GM19324 (cell line): ENCODE results near the gene ZER1.
"Not testable (repeated sequence)": the region's sequence is repeated elsewhere in the genome, so short reads cannot be mapped to it uniquely, and the experiment has no call there.

Experiments
- ATAC-seq: cut with Tn5 transposase; IDR thresholded peaks from one replicate; pipeline ENCODE4 v1.9.1; 2021; ENCODE audit warnings: mild to moderate bottlenecking, moderate library complexity; ENCODE audit not compliant: unreplicated experiment, low FRiP score

The ZER1 gene

GRCh38 chr9:128771745-128772519, at the start of gene ZER1:
Gene ZER1, minus strand, starts transcription at chr9:128771927. Its CDS starts 16,362 bp downstream, at chr9:128755565.
- peak; percentile 91 for ATAC-seq

GRCh38 chr9:128820665-128821583, 49.2 kb upstream of the ZER1 start:
- no peak for ATAC-seq

- ATAC-seq, result no peak
Measured at GRCh38 chr9:128819716-128820664, 48.3 kb upstream of the ZER1 start.

GRCh38 chr9:128818839-128819715, 47.4 kb upstream of the ZER1 start:
- ATAC-seq, result peak; percentile 39

DNA sequence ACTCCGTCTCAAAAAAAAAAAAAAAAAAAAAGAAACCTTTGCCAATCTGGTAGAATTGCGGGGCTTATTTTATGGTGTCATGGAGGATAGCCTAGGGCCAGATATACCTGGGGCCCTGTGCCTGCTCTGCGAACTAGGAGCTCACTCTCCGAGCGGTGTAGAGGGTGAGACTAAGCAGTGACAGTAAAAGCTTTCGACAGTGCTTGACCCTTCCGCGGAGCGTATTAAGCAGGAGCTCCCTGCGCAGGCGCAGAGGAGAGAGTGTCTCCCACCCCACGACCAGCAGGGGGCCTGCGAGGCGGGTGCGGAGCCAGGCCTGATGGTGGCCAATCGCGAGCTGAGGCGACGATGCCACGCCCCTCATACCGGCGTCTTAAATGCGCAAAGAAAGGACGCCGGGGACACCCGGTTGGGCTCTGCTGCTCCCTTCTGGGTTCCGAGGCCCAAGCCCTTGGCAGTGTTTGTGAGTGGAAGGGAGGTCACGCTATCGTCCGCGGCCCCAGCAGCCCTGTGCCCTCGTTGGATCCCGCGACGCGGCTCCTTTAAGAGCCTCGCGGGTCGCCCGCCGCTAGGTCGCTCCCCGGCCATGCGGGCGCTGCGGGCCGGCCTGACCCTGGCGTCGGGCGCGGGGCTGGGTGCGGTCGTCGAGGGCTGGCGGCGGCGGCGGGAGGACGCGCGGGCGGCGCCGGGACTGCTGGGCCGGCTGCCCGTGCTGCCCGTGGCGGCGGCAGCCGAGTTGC, 46.5 kb upstream of the ZER1 start, which contains the start of gene ENDOG:
Gene ENDOG (plus strand): TSS at position 402 of the 740 bp plus-strand sequence. CDS start 185 bp downstream, at position 587.
- ATAC-seq, result peak; percentile 89

DNA sequence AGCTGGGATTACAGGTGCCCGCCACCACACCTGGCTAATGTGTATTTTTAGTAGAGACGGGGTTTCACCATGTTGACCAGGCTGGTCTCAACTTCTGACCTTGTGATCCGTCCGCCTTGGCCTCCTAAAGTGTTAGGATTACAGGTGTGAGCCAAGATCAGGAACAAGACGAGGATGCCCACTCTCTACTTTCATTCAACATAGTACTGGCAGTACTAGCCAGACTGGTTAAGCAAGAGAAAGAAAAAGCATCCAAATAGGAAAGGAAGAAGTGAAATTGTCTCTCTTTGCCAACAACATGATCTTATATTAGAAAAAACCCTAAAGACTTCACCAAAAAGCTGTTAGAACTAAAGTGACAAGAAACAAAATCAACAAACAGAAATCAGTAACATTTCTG, 39.1 kb upstream of the ZER1 start:
- ATAC-seq, result no peak

DNA sequence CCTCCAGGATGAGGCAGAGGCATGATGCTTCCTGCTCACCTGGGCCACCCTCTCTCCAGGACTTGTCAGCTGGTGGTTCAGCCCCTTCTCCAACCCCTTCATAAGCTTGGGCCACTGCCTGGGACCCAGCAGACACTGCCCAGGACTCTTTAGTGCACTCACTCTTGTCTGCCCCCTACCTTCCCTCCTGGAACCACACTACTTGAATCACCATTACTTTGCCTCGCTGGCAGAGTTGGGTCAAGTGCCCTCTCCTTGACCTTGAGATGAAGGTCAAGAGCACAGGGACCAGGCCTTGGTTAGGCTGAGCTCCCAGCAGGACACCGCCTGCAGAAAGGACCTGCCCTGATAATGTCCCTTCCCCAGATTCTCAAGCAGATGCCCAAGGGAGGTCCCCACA, 38.1 kb upstream of the ZER1 start:
- no peak for ATAC-seq

- no peak for ATAC-seq
Measured at GRCh38 chr9:128809036-128809599, 37.4 kb upstream of the ZER1 start.

- ATAC-seq, result no peak
Measured at GRCh38 chr9:128808543-128808942, 36.8 kb upstream of the ZER1 start.

DNA sequence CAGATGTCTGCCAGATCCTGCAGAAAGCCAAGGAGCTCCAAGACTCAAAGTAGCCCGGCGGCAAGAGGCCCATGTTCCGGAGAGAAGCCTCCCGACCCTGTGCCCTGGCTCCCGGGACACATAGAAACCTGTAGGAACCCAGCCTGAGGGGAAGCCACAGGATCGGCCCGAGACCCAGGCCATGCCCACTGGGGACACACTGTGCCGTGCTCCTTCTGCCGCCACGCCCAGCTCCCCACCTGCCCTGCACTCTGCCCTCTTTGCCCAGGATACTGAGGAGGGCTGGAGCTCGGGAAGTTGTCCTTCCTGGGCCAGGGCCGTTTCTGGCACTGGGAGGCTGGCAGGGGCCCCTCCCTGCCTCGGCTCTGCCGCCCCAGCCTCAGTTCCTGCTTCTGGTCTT, 36.1 kb upstream of the ZER1 start:
- ATAC-seq, result no peak

DNA sequence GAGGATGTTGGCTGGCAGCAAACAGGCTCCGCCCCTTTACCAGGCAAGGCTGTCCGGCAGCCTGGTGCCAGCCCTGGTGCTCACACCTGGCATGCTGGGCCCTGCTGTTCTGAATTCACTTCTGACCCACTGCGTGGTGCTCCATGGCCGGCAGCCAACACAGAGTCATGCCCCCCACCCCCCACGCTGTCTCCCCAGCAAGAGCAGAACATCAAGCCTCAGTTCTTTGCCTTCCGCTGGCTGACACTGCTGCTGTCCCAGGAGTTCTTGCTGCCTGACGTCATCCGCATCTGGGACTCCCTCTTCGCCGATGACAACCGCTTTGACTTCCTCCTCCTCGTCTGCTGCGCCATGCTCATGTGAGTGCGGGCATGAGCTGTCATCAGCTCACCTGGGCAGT, 33.9 kb upstream of the ZER1 start:
- no peak for ATAC-seq

- ATAC-seq, result no peak
Measured at GRCh38 chr9:128802482-128802881, 30.8 kb upstream of the ZER1 start.

- no peak for ATAC-seq
Measured at GRCh38 chr9:128800061-128800460, 28.3 kb upstream of the ZER1 start.

DNA sequence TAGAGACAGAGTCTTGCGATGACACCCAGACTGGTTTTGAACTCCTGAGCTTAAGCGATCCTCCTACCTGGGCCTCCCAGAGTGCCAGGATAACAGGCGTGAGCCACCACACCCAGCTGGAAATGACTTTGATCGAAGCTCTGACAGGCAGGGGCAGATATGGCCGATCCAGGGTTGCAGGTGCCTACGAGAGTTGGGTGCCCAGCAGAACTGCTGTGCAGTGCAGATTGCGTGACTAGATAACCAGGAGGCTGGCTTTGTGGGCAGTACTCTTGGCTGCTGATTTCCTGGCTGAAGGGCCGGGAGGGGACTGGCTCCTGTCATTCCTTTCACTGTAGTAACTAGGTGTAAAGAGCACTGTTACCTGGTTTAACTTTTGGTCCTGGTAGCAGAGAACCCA, 27.2 kb upstream of the ZER1 start:
- no peak for ATAC-seq

- not testable (repeated sequence) for ATAC-seq
Measured at GRCh38 chr9:128794961-128795360, 23.2 kb upstream of the ZER1 start.

DNA sequence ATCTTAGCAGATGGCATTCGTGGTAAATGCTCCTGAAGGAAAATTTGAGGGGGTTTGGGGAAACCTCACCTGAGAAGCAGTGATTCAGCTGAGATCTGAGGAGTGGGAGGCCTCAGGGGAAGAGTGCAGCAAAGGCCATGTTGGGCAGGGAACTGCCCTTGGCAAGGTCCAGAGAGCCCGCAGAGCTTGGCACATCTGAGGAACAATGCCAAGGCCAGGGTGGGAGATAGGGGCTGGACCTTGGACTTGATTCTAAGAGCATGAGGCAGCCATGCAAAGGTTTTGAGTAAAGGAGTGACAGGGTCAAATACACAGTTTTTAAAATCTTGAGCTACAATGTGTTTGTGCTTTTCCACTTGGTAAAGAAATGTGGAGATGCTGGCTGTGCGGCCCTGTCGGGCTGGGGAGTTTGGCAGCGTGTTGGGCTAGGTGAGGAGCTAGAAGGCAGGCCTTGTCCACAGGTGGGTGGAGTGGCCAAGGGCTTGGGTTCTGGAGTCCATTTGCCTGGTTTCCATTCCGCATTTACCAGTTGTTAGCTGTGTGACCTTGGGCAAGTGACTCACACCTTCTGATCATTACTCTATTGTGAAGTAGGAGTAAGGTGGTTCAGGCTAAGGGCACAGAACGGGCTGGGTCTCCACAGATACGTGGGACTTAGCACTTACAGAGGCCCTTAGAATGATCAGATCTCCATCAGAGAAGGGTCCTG, 21.4 kb upstream of the ZER1 start:
- no peak for ATAC-seq

GRCh38 chr9:128792134-128792533, 20.4 kb upstream of the ZER1 start:
- no peak for ATAC-seq

DNA sequence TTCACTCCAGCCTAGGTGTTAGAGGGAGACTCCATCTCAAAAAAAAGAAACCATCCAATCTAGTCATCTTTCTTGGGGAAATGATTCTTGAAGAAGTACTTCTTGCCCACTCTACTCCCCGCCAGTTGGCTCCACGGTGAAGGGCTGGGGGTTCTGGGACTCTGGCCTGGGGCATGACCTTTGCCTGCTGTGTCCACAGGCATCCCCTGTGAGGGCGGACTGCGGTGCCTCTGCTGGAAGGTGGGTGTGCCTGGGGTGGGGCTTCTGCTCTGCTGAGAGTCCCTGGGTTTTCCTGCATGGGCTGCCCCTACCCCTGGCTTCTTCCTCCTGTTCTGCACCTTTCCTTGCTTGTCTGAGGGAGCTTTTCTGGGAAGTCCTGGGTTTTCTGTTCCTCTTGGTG, 18.8 kb upstream of the ZER1 start:
- no peak for ATAC-seq
